GM19455 (cell line): ENCODE measurements around the gene FAHD1.

Source experiments
- ATAC-seq: cut with Tn5 transposase; IDR thresholded peaks from one replicate; pipeline ENCODE4 v1.9.1; 2021; ENCODE audit not compliant: unreplicated experiment

FAHD1 gene

DNA sequence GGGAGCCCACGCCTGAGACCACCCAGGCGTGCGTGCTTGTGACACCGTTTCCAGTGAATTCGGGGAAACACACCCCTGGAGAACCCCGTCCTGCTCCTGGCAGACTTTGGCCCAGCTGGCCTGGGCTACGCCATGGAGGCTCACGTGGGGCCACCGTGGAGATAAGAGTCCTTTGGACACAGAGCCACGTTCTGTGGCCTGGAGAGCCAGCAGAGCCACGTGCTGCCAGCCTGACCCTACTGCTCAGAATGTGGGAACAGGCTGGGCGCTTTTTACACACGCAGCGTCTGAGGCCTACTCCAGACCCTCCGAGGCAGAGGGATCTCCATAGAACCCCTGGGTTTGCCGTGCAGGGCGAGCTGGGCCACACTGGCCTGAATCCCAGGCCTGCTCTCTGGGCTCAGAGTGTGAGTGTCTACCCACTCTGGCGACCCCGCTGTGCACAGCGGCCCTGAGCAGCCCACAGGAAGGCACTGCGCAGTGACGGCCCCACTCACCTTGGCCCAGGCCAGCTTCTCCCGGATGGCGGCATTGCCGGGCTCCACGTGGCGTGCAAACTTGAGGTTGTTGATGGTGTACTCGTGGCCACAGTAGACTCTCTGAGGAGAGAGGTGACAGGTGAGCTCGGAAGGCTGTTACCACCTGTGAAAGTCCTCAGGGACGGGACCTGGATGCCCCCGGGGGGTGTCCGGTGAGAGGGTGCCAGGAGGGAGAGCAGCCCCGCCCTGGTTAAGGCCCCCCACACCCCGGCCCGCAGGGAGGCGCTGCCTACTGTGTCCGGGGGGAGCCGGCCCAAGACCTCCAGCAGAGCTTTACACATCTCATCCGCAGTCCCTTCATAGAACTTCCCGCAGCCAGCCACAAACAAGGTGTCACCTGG, 10.4 kb upstream of the FAHD1 start:
- no peak for ATAC-seq

DNA sequence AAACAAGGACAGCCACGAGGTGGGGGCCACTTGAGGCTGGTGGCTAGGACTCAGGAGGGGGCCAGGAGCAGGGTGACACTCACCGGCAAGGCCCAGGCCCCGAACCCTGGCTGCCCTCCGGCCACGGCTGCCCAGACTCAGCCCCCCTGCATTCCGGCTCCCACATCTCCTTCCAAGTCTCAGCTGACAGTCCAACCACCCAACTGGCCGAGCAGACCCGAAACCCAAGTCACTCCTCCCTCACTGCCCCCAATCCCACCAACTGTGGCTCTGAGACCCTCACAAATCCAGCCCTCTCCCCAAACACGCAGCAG, 9.8 kb upstream of the FAHD1 start:
- no peak for ATAC-seq

DNA sequence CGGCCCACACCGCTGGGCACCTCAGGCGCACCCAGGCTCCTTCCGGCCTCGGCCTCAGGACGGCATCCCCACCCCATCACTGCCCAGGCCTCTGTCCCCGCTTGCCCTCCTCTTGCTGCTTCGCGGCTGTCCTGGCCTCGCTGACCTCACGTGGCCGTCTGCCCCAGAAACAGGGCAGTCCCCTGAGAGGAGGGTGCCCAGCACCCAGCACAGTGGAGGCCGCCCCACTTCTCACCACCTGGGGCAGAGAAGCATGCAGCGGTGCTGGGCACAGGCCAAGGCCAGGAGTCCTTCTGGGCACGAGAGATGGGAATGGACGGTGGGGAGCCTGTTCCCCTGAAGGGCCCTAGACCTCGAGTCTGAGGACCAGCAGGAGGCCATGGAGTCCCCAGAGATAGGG, 9.3 kb upstream of the FAHD1 start:
- ATAC-seq: no peak

DNA sequence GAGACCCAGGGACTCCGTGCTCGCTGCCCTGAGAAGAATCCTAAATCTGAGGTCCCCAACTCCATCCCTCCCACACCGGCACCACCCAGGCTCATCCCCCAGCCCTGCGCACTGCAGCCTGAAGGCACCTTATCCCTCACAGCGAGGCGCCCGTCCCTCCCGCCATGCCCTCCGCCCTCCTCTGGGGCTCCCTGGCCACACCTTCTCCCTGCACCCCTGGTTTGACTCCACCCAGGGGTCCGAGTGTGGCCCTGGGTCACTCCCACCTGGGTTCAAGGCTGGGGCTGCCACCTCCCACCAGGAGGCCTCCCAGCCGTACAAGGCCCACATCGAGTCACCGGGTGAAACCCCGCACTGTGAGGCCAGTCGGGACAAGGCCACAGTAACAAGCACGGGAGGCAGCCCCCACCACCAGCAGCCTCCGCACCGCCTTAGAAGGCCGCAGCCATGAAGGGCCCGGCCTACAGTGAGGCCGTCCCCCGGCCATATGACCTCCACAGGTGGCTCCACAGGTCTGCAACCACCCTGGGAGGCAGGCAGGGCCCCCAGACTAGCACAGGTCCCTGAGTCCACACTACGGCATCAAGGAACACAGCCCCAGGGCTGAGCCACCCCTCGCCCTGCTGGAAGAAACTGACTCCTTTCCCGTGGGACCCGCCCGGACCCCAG, 8.7 kb upstream of the FAHD1 start:
- no peak for ATAC-seq

DNA sequence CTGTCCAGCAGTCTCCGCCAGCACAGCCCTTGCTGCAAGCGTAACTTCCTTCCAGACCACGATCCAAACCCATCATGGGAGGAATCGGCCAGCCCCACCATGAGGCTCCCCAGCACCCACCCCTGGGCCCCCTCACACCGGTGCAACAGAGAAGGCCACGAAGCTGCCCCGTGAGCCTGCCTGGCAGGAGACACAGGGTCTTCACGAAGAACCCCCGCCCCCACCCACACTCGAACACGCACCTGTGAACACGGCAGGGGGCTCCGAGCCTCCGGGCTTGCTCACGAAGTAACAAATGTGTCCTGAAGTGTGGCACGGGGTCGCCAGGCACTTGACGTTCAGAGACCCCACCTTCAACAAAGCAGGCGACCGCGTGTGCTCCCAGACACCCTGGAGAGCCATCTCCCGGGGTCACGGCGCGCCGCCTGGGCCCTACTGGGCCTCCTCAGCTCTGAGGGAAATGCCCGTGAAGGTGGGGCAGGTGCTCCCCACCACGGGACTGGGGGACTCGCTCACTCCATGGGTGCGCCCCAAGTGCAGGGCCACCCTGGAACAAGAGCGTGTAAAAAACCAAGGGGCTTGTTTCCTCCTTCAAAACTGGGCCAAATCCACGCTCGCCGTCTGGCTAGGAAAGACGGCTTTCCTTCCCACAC, 8.0 kb upstream of the FAHD1 start:
- no peak for ATAC-seq

DNA sequence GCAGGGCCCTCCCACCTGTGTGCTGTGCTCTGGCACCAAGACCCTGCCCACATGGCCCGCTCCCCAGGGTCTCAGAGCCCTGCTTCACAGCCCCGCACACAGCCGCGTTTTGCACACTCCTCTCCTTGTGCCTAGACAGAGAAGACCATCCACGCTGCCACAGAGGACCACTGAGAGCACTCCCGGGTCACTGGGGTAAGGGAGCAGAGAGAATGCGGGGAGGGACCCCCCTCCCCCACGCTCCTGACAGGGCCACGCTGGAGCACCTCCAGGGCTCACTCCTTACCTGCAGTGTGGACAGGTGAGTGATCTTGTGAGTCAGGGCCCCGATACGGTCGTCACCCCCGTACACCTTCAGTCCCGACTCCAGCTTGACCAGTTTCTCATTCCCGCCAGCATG, 7.4 kb upstream of the FAHD1 start:
- ATAC-seq: no peak

DNA sequence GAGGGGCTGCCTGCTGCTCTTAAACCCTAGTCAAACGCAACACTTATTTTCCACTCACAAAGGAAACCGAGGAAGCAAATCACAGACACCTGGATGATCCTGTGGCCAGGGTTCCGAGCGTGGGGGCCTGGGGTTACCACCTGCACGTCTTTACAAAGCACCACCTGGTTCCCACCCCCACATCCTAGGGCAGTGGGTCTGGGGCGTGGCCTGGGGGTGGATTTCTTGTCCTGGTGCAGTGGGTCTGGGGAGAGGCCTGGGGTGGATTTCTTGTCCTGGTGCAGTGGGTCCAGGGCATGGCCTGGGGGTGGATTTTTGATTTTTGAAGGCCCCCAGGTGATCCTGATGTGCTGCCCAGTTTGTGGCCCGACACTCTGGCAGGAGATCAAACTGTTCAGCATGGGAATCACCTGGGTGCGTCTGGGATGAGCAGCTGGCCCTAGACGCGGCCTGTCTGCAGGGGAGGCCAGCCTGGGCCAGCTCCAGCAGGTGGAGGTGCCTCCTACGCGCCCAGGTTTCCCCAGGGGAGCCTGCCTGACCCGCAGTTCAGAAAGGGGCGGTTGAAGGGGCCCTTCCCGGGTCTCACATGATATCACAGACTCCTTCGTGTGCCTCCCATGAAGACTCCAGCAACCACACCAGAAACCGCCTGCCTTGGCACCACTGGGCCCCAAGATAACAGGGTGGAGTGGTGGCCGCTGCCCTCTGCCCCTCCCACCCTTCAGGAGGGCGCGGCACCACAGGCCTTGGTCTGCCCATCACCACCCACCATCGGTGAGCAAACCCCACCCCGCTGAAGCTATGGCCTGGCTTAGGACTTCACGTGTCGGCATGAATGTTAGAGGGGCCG, 6.7 kb upstream of the FAHD1 start:
- ATAC-seq: no peak

DNA sequence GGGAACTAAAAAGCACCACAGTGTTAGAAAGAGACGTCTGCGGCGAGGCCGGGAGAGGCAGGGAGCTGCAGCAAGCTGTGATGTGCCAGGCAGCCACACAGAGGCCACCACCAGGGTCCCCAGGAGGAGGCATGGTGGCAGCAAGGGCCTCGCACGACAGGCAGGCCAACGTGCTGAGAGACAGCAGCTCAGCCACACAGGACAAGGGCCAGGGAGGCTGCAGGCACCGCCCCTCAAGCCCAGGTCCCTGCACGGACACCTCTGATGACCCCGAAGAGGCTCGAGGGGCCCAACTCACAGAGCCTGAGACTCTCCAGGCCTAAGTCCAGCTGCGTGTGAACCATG, 6.1 kb upstream of the FAHD1 start:
- no peak for ATAC-seq

DNA sequence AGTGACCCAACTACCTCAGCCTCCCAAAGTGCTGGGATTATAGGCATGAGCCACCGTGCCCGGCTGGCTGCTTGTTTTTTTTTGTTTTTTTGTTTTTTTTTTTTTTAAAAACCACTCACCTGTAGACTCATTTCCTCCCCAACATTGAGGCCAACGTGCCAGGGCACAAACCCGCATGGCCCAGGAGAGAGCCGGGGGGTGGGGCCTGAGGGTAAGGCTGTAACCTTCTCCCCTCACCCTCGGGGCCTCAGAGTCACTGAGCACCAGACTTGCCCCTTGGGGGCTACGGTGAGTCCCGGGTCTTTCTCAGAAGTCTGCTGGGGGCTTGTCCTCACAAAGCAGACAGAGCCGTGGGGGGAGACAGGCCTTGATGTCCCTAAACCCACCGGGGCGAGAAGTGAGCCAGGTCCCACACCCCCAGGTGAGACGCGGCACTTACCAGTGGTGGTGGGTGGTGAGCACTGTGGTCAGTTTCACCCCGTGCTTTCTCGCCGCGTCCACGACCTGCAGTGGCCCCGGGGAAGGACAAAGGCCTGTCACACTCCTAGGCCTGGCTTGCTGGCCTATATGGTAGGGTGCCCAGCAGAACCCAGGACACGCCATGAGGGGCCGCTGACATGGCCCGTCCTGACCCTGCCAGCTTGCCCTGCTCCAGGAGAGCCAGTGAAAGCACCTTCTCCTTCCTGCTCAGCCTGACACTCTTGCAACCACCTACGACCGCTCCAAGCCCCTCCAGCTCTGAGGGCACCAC, 5.0 kb upstream of the FAHD1 start:
- ATAC-seq: no peak

DNA sequence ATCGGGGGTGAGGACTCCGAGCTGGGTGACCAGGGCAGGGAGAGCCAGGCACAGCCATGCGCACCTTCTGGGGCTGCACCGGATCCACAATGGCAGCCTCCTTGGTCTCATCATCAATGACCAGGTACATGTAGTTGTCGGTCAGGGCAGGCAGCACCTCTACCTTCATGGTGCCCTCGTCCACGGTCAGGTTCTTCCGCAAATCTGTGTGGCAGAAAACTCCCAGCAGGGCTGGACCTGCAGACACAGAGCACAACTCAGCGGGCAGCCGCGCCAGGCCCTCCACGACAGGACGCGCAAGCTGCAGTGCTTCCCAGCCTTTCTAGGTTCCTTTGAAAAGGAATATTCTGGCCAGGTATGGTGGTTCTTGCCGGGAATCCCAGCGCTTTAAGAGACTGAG, 4.2 kb upstream of the FAHD1 start:
- ATAC-seq: no peak

DNA sequence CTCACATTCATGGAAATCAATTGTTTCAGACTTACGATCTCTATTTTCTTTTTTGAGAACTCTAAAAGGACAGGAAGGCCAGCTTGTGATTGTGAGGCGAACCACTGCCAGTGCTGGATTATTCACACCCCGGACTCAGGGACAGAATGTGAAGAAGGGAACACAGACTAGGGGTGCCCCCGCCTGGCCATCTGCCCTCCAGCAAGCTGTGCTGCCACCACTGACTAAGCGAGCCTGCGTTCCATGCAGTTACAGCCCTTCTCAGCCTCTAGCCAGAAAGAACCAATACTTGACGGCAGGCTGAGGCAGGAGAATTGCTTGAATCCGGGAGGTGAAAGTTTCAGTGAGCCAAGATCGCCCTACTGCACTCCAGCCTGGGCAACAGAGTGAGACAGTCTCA, 3.2 kb upstream of the FAHD1 start:
- ATAC-seq: no peak

DNA sequence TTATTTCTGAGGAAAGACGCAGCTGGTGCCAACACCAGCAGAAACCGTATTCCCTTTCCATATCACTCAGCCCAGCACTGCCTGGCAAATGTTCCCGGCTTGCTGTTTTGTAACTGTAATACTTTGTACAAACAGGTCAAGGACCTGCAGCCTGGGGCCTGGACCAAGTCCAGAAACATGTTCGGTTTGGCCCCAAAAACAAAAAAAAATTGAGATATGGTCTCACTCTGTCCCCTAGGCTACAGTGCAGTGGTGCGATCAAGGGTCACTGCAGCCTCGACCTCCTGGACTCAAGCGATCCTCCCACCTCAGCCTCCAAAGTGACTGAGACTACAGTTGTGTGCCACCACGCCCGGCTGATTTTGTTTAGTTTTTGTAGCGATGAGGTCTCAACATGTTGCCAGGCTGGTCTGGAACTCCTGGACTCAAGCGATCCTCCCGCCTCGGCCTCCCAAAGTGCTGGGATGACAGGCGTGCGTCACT, 1.6 kb upstream of the FAHD1 start:
- ATAC-seq: no peak

DNA sequence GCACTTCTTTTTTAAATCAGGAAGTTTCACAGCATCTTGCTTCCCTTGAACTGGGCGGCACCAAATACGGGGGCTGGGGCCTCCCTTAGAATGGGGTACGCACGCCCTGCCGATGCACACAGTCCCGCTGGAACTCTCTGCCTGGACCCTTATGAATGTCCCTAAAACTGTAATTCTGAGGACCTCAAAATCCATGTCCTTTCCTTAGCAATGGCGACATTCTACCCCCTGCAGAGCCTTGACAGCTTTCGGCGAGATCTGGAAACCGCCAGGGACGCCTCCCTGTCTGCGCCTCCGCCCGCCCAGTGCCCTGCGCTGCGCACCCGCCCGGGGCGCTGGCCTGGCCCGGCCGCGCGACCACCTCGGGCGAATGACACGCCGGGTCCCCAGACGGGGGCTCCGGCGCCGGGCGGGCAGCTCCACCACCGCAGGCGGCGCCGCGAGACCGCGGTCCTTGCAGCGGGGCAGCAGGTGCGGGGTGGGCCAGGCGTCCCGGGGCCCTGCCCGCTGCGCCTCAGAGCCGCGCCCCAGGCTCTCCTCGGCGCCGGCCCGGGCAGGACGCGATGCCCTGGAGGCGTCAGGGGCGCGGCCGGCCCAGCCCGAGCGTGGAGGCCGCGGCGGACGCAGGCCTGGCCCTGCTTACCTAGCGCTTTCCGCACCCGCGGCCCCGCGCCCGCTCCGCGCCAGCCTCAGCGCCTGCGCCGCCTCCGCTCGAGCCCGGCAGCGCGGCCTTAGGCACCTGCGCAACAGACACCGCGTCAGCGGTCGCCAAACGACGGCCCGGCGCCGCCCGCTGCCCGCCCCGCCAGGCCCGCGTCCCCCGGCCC, 929 bp upstream of the FAHD1 start:
- peak; percentile 52 for ATAC-seq

DNA sequence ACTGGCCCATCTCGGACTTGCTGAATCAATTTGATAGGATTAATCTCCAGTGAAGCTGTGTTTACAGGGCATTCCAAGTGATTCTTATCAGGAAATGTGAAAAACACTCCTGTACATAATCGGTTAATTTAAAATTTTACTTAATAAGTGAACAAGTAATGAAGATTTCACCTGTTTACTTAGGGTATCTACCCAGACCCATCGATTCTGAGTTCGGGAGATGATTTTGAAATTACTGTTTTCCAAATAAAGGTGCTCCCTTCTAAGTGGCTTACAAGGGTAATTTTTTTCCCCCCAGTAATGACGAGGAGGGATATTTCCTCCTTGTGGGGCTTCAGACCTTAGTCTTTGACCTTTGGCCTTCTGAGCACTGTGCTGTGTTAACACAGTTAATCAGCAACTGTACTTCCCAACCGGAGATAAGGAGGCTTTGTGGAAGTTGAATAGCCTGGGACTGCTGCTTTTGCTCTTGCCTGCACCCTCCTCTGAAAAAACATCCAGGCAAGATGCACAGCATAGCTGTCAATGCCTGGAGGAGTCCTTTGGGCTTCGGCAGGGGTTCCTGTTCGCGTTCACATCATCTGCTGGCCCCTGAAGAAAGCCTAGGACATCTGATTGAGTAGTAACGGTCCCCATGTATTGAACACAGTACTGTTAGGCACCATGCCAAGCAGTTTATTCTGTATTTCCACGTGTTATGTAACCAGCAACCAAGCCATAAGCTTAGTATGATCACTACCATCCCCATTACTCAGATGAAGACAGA, 1.8 kb downstream of the FAHD1 start:
- no peak for ATAC-seq

DNA sequence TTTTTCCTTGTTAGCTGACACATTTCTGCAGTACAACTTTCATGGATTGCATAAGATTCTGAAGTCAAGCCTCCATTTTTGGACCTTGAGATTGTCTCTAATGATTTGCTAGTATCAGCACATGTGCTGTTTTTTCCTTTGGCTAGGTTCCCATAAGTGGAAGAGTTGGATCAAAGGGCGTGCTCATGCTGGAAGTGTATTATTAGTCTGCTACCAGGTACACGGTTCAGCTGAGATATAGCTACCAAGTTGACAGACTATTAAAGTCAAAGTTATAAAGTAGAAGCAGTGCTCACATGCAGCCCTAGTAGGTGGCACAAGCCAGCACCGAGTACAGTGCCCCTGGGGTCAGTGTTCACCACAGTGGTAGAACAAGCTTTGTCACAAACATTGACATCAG, 3.2 kb downstream of the FAHD1 start:
- ATAC-seq: no peak

DNA sequence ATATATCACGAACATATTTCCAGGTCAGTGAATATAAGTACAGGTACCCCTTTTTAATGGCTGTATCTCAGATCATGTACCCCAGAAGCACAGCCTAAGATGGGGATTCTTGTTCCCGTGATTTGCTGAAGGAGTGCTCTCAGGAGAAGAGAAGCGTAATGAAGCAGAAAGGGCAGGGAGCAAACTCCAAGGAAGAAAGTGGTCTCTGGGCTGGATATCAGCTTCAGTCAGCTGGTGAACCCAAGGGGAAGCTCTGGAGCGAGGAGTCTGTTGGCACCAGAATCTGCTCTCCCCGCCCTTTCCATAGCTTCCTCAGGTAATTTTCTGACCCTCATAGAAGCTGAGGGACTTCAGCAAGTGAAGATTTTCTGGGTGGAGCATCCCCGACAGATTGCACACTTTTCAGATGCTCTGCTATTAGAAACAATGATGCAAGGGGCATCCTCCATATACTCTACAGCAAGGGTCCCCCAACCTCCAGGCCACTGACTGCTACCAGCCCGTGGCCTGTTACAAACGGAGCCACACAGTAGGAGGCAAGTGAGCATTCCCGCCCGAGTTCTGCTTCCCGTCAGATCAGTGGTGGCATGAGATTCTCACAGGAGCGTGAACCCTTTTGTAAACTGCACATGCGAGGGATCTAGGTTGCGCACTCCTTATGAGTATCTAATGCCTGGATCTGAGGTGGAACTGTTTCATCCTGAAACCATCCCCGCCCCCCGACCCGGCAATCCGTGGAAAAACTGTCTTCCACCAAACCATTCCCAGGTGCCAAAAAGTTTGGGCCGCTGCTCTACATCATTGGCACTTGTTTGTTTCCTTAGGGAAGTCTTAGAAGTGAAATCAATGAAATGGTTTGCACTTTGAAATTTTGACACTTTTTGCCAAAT, 4.4 kb downstream of the FAHD1 start:
- ATAC-seq: no peak

DNA sequence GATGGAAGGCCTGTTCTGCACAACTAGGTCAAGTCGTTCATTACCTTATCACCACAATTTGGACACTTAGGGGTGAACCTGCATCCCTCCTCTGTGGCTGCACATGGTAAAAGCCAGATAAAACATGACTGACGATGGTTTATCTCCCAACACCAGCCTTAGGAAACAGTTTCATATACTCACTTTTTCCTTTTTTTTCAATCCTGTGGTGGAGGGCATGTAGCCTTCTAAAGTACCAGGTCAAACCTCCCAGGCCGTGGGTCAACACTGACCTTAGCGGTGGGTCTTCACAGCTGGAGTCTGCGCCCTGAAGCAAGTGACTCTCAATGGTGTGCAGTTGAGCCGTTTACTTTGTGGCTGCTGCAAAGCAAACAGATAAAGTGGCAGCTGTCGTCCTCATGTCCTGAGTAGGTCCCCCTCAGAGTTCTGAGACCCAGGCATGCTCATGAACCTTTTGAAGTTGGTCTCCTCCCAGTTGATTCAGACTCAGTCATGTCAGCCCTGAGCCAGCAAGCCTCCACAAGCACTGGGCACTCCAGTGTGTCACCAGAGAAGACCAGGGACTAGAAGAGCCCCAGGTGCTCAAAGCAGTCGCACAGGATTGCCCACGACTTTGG, 5.9 kb downstream of the FAHD1 start:
- no peak for ATAC-seq

DNA sequence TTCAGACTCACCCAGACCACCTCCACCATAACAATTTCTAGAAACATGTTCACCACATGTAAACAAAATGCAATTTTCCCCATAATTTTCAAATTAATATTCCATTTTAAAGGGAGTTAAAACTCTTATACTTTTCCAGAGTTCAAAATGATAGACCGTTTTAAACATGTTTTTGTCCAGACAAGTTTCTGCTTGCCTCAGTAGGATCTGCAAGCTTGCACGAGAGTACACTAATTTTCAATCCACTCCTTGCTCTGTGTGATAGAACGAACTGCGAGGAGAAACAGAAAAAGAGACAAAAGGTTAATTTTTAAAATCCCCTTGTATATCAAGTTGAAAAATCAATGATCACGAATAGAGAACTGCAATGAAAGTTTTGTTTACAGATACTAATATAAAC, 7.1 kb downstream of the FAHD1 start:
- ATAC-seq: no peak
